ENCODE results near the gene RPLP2. TPM values are rescaled to one million over a fixed set of nuclear protein-coding genes. Genes with fewer than 3 reads are reported as not detected.

The RPLP2 gene
- total and polyA plus RNA-seq, 2 of the 4 experiments (the other 2 are of a cell fraction), result 59.9 to 1,897 TPM

- Histone ChIP-seq H3K56ac (ENCODE audit: extremely low read depth, insufficient read depth, low read length) (no peak overlapping the region), H3K4me1 (ENCODE audit: control insufficient read depth, insufficient read depth, low read length) (peaks cover 26% of the 10 kb centered on the region), H3K27ac (ENCODE audit: insufficient read depth, low read length) (no peak overlapping the region), H3K9me1 (ENCODE audit: insufficient read depth, low read length) (peaks cover 13% of the 10 kb centered on the region), H3K9ac (ENCODE audit: low read depth, low read length) (no peak overlapping the region), H3K4me3 (ENCODE audit: insufficient read depth, low read depth, low read length) (no peak overlapping the region), H4K8ac (ENCODE audit: low read depth in 2 of 2, low read length in 2 of 2) (no peak overlapping the region), H2AFZ (replicated peaks; ENCODE audit: low read length, poor library complexity) (no peak overlapping the region), H3K27me3 (ENCODE audit: control insufficient read depth, insufficient read depth, low read length) (peaks cover 6% of the 10 kb centered on the region; the same call in 1 of the 2 replicates), H3K9me3 (ENCODE audit: control insufficient read depth, insufficient read depth, low read length) (no peaks in the 10 kb centered on the region), H4K5ac (ENCODE audit: low read depth, low read length) (no peak overlapping the region), H3K4ac (ENCODE audit: low read depth, low read length) (no peak overlapping the region), H2BK20ac (ENCODE audit: low read depth, low read length) (no peak overlapping the region), H2AK5ac (ENCODE audit: low read depth, low read length) (no peak overlapping the region), H2BK15ac (ENCODE audit: low read depth, low read length) (no peak overlapping the region), H3K14ac (replicated peaks; ENCODE audit: low read depth, low read length) (no peak overlapping the region), H3K23ac (ENCODE audit: low read depth, low read length) (no peak overlapping the region), H4K91ac (ENCODE audit: insufficient read depth, low read depth, low read length) (no peak overlapping the region), H4K20me1 (ENCODE audit: insufficient read depth, low read length) (peaks cover 40% of the 10 kb centered on the region), H3K4me2 (ENCODE audit: low read depth, low read length) (no peak overlapping the region), H2AK9ac (replicated peaks; ENCODE audit: low read depth, low read length, poor library complexity) (no peak overlapping the region), H3K36me3 (ENCODE audit: control insufficient read depth, insufficient read depth, low read length) (peaks cover 30% of the 10 kb centered on the region), H2BK5ac (ENCODE audit: low read depth, low read length, poor library complexity, severe bottlenecking) (no peak overlapping the region), H3K18ac (ENCODE audit: low read depth, low read length) (no peak overlapping the region), H3K79me1 (ENCODE audit: low read depth in 1 of 2, low read length in 2 of 2) (peaks cover 19 to 28% of the 10 kb centered on the region in 2 experiments), H2BK120ac (ENCODE audit: low read depth, low read length) (no peak overlapping the region)
- dilution Hi-C loops (cut with HindIII; ENCODE audit: low sequenced_read_pairs, unreplicated experiment), result no loop called here
- intact Hi-C loops (cut with micrococcal nuclease), result no loop called here
- CTCF ChIA-PET, result no interaction called here
- TF ChIP-seq MAFK (IDR thresholded peaks at IDR 0.05; ENCODE audit: low read depth, low read length) (no peak), RCOR1 (IDR thresholded peaks at IDR 0.05; ENCODE audit: insufficient replicate concordance, low read length) (no peak), USF2 (IDR thresholded peaks at IDR 0.05; ENCODE audit: low read depth, low read length) (no peak), FOS (IDR thresholded peaks at IDR 0.05; ENCODE audit: low read depth, low read length) (no peak), CHD1 (IDR thresholded peaks at IDR 0.05; ENCODE audit: low read depth, low read length) (no peak), RFX5 (IDR thresholded peaks at IDR 0.05; ENCODE audit: low read depth, low read length) (no peak), POLR2A (IDR thresholded peaks at IDR 0.05; ENCODE audit: low read depth, low read length) (no peak), RAD21 (IDR thresholded peaks at IDR 0.05; ENCODE audit: low read length) (no peak), MXI1 (IDR thresholded peaks at IDR 0.05; ENCODE audit: borderline replicate concordance, low read depth, low read length) (no peak), MAZ (IDR thresholded peaks at IDR 0.05; ENCODE audit: borderline replicate concordance, low read depth, low read length) (no peak)
- ATAC-seq (ENCODE audit: low read depth) (no peak), DNase-seq (no peak)
- in situ Hi-C loops (cut with MboI; ENCODE audit: low sequenced_read_pairs), result no loop called here
- POLR2A ChIA-PET (ENCODE audit: unreplicated experiment), result interaction anchor here (0.6 kb wide), 1 partner anchor 10 kb away, joined by 3 read pairs; no protein-coding TSS in a partner anchor
- WGBS, 2 experiments (ENCODE audit: extremely low coverage in 2 of 2, insufficient read length in 1 of 2), result 84% methylated on average over 2 of the region's 11 CpGs; no CpG with 5 or more reads in 1 of the 2 experiments
- BruUV-seq (replicated peaks), result no TSS peak
Observed at GRCh38 chr11:824942-825341, 15.2 kb downstream of the RPLP2 start.
